HepG2 (cell line): Measurements from ENCODE around the gene SECTM1. TPM values are rescaled to one million over a fixed set of nuclear protein-coding genes. Genes with fewer than 3 reads are reported as not detected.

ENCODE experiments used
- CSRNP1 ChIP-seq: sonication (generic); formaldehyde crosslinking; IDR thresholded peaks from 2 replicates; pipeline ENCODE4 v1.8.1; 2023; ENCODE audit warnings: mild to moderate bottlenecking, missing genetic modification reagents
- DRAP1 ChIP-seq: IDR thresholded peaks from 2 replicates; pipeline ENCODE4 v1.6.1; 2016; ENCODE audit warnings: missing genetic modification reagents, missing compliant biosample characterization
- ETV5 ChIP-seq: IDR thresholded peaks from 2 replicates; pipeline ENCODE4 v1.6.1; 2018; ENCODE audit warnings: missing biosample characterization, missing genetic modification reagents, inconsistent platforms, borderline replicate concordance
- FOXO1 ChIP-seq: sonication (generic); formaldehyde crosslinking; IDR thresholded peaks from 2 replicates; pipeline ENCODE4 v1.4.0; 2020; ENCODE audit warnings: missing genetic modification reagents
- GABPA ChIP-seq, 2 experiments: IDR thresholded peaks; 2 replicates each; pipeline ENCODE4 v1.6.1; 2011 to 2016; ENCODE audit warnings: low read depth in 2 of 2, low read length in 1 of 2, missing biosample characterization in 1 of 2, missing genetic modification characterization in 1 of 2
- GABPB1 ChIP-seq: IDR thresholded peaks from 2 replicates; pipeline ENCODE4 v1.6.1; 2016; ENCODE audit warnings: mild to moderate bottlenecking, missing genetic modification reagents, moderate library complexity, missing compliant biosample characterization
- MEIS2 ChIP-seq: sonication (generic); formaldehyde crosslinking; IDR thresholded peaks from 2 replicates; pipeline ENCODE4 v1.9.0; 2021; ENCODE audit warnings: mild to moderate bottlenecking, missing genetic modification reagents
- MXD4 ChIP-seq: IDR thresholded peaks from 2 replicates; pipeline ENCODE4 v1.6.1; 2016; ENCODE audit warnings: mild to moderate bottlenecking, missing biosample characterization, missing genetic modification reagents
- NCOR1 ChIP-seq: fragments of 200-600 bp; sonication (generic); IDR thresholded peaks from 2 replicates; pipeline ENCODE4 v1.7.0; 2017; ENCODE audit warnings: antibody characterized with exemption, low read length, borderline replicate concordance
- POGK ChIP-seq: sonication (generic); formaldehyde crosslinking; conservative IDR thresholded peaks from 2 replicates; pipeline ENCODE4 v1.8.0; 2022; ENCODE audit warnings: mild to moderate bottlenecking, moderate library complexity, missing genetic modification reagents
- PTBP1 ChIP-seq: fragments of 200-400 bp; formaldehyde crosslinking; IDR thresholded peaks from 2 replicates; pipeline ENCODE4 v1.6.1; 2018; ENCODE audit warnings: low read length, low read depth; ENCODE audit not compliant: poor library complexity, severe bottlenecking
- SUZ12 ChIP-seq: fragments of 150-350 bp; IDR thresholded peaks from 2 replicates; pipeline ENCODE4 v1.6.1; 2014; ENCODE audit warnings: low read depth, low read length
- TBL1XR1 ChIP-seq: fragments of 150-350 bp; IDR thresholded peaks from 2 replicates; pipeline ENCODE4 v1.6.1; 2014; ENCODE audit warnings: borderline replicate concordance, low read length; ENCODE audit not compliant: partially characterized antibody
- USF2 ChIP-seq, 2 experiments: sonication (generic) in 1 of 2; formaldehyde crosslinking in 1 of 2; IDR thresholded peaks; 2 replicates each; pipeline versions ENCODE4 v1.5.1 to v1.6.1; 2011 to 2020; ENCODE audit warnings: borderline replicate concordance in 1 of 2, low read depth in 1 of 2, low read length in 1 of 2, mild to moderate bottlenecking in 1 of 2, missing genetic modification reagents in 1 of 2, moderate library complexity in 1 of 2
- ZNF138 ChIP-seq: sonication (generic); formaldehyde crosslinking; IDR thresholded peaks from 2 replicates; pipeline ENCODE4 v1.5.0; 2020; ENCODE audit warnings: mild to moderate bottlenecking, low read depth, missing genetic modification reagents
- ZNF224 ChIP-seq: sonication (generic); formaldehyde crosslinking; IDR thresholded peaks from 2 replicates; pipeline ENCODE4 v1.5.0; 2020; ENCODE audit warnings: mild to moderate bottlenecking, missing genetic modification reagents
- ZNF333 ChIP-seq: sonication (generic); formaldehyde crosslinking; IDR thresholded peaks from 2 replicates; pipeline ENCODE4 v1.4.0; 2020; ENCODE audit warnings: mild to moderate bottlenecking, missing genetic modification reagents, borderline replicate concordance
- ZNF557 ChIP-seq: sonication (generic); formaldehyde crosslinking; IDR thresholded peaks from 2 replicates; pipeline ENCODE4 v1.4.0; 2020; ENCODE audit warnings: missing genetic modification reagents
- ZNF567 ChIP-seq: sonication (generic); formaldehyde crosslinking; IDR thresholded peaks from 2 replicates; pipeline ENCODE4 v1.8.1; 2023; ENCODE audit warnings: mild to moderate bottlenecking, missing genetic modification reagents, borderline replicate concordance
- ZNF703 ChIP-seq: sonication (generic); formaldehyde crosslinking; IDR thresholded peaks from 2 replicates; pipeline ENCODE4 v1.5.1; 2020; ENCODE audit warnings: missing genetic modification reagents, mild to moderate bottlenecking, moderate library complexity, borderline replicate concordance
- ZNF768 ChIP-seq: sonication (generic); formaldehyde crosslinking; IDR thresholded peaks from 2 replicates; pipeline ENCODE4 v1.4.0; 2020; ENCODE audit warnings: missing genetic modification reagents
- ZNF777 ChIP-seq: sonication (generic); formaldehyde crosslinking; IDR thresholded peaks from 2 replicates; pipeline ENCODE4 v1.4.0; 2020; ENCODE audit warnings: missing genetic modification reagents
- polyA plus RNA-seq, 8 experiments: library from polyadenylated mRNA; depleted of rRNA in 3 of 8; stranded (reverse) in 7 of 8; unstranded in 1 of 8; fragments of >200 nt; fragmentation: Illumina TruSeq in 4 of 8; extraction: Trizol in 4 of 8; gene quantifications; 2 replicates each; pipeline versions ENCODE4 v1.2.1 to v1.2.3, GENCODE V29; 2011 to 2016; ENCODE audit warnings: low read depth in 4 of 8, missing spikeins in 1 of 8, mixed read lengths in 1 of 8; ENCODE audit not compliant: insufficient read depth in 1 of 8
- total RNA-seq, 5 experiments: library from RNA; depleted of rRNA; stranded (reverse); fragments of >200 nt; fragmentation: Illumina TruSeq; extraction: Trizol; gene quantifications; 2 replicates each; pipeline ENCODE4 v1.2.3, GENCODE V29; 2016; ENCODE audit warnings: low read depth in 1 of 5

SECTM1 gene
- total and polyA plus RNA-seq, 2 of the 13 experiments (the other 11 are each of a cell fraction or from before 2014, with no cell fraction given), result 3.5 to 5.3 TPM

- TF ChIP-seq MEIS2 (CRISPR knock-in tag) (no peak), ZNF777 (CRISPR knock-in tag) (no peak), PTBP1 (no peak), MXD4 (CRISPR knock-in tag) (no peak), ETV5 (CRISPR knock-in tag) (no peak), ZNF138 (CRISPR knock-in tag) (no peak), NCOR1 (no peak), TBL1XR1 (no peak), ZNF333 (CRISPR knock-in tag) (no peak), POGK (CRISPR knock-in tag) (no peak), ZNF768 (CRISPR knock-in tag) (0 out of 2 replicates have a peak, but pooled peaks have one; percentile 38), ZNF224 (CRISPR knock-in tag) (no peak), SUZ12 (no peak), ZNF567 (CRISPR knock-in tag) (no peak), GABPA (IDR thresholded peaks at IDR 0.05; ENCODE audit: low read depth, low read length) (no peak), GABPA (CRISPR knock-in tag; IDR thresholded peaks at IDR 0.05; ENCODE audit: low read depth) (no peak), USF2 (IDR thresholded peaks at IDR 0.05; ENCODE audit: low read depth, low read length) (peak; percentile 59), USF2 (CRISPR knock-in tag; IDR thresholded peaks at IDR 0.05; ENCODE audit: borderline replicate concordance) (no peak), DRAP1 (CRISPR knock-in tag) (no peak), FOXO1 (CRISPR knock-in tag) (no peak), ZNF703 (CRISPR knock-in tag) (no peak), GABPB1 (CRISPR knock-in tag) (peak; percentile 18; the same call in 1 of the 2 replicates), ZNF557 (no peak), CSRNP1 (CRISPR knock-in tag) (no peak)
Measured at GRCh38 chr17:82373731-82374625, 40.4 kb upstream of the SECTM1 start (continued).
